HG02884 (cell line): Measurements from ENCODE around the gene AFAP1.

ENCODE experiments used
- ATAC-seq: cut with Tn5 transposase; IDR thresholded peaks from one replicate; pipeline ENCODE4 v1.9.1; 2021; ENCODE audit warnings: mild to moderate bottlenecking, moderate library complexity; ENCODE audit not compliant: unreplicated experiment

Gene AFAP1

DNA sequence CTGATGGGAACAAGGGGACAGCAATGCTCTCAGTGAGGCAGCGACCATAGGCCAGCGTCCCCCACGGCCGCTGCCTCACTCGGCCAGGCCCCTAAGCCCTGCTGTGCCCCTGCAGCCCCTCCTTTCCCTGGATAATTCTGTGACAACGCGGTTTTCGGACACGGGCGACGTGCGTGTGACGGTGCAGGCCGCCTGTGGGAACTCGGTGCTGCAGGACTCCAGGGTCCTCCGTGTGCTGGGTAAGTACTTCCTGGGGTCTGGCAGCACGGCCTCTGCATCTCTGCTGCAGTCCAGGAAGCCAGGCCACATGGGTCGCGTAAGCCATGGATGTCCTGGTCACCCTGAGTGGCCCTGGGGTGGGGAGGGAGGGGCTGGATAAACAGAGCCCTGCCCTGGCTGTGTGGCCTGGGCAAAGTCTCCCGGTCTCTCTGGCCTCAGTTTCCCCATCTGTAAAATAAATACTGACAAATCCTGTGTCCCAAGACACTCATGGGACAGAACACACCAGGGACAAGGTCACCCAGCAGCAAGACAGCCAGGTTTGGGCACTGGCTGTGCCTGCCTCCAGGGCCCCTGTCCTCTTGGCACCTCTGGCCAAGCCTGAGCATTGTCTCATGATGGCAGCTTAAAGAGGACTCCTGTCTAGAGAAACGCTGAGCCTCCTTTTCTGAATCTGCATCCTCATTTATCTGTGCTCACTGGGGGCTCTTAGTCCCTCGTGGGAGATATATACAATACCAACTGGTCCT, 212.8 kb downstream of the AFAP1 start:
- ATAC-seq, result no peak

DNA sequence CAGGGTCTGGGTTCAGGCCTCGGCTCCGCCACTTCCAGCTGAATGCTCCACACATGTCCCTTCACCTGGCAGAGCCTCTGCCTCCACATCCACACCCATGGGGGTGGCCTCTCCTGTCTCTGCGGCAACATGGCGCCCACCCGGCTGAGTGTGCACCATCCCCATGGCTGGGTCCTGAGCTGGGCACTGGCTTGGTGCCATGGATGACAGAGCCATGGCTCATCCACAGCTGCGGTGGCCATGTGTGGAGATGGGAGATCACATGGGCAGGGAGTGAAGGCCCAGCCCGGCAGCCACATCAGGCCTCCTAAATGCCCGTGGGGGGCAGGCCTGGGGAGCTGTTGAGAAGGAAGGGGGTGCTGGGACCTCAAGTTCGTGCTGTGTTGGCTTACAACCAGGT, 213.7 kb downstream of the AFAP1 start:
- no peak for ATAC-seq

DNA sequence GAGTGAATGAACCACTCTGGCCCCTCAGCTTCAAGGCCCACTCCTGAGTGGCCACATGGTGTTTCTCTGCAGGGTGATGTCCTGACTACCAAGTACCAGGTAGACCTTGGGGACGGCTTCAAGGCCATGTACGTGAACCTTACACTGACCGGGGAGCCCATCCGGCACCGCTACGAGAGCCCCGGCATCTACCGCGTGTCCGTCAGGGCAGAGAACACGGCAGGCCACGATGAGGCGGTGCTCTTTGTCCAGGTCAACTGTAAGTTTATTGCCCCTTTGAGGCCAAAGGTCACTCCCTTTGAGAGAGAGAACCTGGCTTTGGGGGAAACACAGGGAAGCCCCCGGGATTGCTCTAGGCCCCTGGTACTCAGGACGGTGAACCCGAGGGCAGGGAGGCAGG, 216.0 kb downstream of the AFAP1 start:
- no peak for ATAC-seq

DNA sequence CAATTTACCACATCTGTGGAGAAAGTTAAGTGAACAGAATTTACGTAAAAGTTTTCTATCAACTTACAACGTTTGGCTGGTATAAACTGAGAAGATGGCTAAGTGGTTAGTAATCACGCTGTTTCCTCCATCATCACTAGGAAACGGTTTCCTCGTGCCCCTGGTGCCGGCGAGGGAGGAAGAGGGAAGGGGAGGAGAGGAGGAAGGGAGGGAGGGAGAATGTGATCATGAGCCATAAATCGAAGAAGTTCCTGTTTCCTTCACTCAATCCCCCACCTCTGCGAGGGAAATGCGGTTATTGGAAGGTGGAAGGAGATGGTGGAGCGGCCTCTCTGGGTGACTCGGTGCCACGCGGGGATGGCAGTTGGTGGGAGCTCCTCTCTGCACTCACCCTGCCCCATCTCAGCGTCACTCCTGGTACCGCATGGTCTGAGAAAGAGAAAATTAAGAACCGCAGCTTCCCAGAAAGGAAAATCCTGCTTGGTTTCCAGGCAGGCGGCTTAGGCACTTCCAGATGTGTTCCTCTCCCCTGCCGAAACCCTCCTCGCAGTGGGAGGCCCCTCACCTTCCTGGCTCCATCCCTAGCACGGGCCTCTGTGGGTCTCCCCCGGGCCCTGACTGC, 216.8 kb downstream of the AFAP1 start:
- no peak for ATAC-seq

GRCh38 chr4:7721984-7722551, 217.6 kb downstream of the AFAP1 start:
- ATAC-seq, result no peak

DNA sequence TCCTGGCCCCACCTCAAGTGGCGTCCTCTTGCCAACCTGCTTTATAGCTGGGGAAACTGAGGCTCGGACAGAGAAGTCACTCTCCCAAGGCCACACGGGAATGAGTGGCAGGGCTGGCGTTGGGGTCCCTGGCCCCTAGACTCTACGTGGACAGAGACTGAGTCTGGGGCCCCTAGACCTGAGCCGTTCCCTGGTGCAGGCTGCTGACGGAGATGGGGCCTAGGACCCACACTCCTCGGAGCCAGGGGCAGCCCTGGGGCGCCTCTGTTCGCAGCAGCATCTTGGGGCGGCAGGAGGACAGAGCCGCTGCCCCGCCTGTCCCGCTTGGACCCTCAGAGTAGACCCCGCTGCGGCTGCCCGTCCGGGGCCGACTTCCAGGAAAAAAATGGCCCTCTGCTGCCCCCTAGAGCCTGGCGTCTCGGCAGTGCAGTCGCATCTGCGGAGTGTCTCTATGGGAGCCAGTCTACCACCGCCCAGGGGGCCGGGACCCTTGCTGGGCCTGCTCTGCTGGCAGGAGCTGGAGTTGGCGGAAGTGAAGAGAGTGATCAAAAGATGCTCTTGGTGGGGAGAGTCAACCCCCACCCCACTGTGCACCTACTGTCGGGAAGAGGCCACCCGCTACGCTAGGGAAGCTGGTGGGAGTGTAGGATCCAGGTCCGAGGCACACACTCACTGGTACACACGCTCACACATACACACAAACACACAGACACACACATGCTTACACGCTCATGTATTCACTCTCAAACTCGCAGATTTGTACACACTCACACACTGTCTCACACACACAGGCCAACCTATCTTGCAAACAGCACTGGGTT, 220.1 kb downstream of the AFAP1 start:
- ATAC-seq, result no peak

- ATAC-seq, result no peak
Observed at GRCh38 chr4:7717946-7718490, 221.6 kb downstream of the AFAP1 start.

GRCh38 chr4:7717161-7717560, 222.5 kb downstream of the AFAP1 start:
- ATAC-seq, result no peak

- ATAC-seq, result no peak
Observed at GRCh38 chr4:7716010-7716721, 223.5 kb downstream of the AFAP1 start.

DNA sequence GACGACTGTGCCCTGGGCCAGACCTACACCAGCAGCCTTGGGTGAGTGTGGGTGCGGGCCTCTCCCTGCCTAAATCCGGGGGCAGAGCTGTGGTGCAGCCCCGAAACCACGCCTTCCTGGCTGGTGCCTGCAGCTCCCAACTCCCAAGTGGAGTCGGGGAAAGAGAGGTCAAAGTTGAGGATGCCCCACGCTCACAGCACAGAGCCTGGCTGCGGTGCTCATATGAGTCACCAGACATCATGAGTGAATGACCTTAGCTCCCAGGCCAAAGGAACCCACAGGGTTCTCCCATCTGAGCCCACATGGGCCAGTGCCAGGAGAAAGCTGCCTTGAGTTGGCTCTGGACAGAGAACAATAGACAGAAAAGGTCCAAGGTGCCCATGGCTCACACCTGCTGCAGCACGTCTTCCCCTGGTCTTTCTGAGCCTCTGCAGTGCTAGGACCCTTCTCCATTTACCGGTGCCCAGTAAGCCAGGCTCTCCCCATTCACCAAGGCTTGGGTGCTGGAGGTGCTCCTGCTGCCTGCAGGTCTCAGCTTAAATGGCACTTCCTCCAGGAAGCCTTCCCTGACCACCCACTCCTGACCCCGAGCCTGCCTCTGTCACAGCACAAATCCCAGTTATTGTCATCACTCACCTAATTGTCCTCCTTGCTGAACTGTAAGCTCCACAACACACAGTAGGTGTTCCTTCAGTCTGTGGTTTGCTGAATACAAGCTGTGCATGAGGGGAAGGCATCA, 224.2 kb downstream of the AFAP1 start:
- no peak for ATAC-seq

GRCh38 chr4:7714738-7715137, 224.9 kb downstream of the AFAP1 start:
- ATAC-seq, result no peak

DNA sequence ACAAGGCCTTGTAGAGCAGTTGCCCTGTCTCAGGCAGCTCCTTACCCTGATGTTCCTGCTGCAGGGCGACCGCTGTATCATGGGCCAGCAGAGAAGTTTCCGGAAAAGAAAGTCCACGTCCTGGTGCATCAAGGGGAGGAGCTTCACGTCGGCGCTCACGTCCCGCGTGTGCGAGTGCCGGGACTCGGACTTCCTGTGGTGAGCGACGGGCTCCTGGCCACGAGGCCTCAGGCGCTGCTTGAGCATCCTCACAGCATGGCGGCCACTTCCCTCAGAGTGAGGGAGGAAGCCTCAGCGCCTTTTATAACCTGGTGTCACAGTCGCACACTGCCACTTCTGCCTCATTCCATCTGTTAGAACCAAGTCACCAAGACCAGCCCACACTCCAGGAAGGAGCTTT, 225.5 kb downstream of the AFAP1 start:
- no peak for ATAC-seq

DNA sequence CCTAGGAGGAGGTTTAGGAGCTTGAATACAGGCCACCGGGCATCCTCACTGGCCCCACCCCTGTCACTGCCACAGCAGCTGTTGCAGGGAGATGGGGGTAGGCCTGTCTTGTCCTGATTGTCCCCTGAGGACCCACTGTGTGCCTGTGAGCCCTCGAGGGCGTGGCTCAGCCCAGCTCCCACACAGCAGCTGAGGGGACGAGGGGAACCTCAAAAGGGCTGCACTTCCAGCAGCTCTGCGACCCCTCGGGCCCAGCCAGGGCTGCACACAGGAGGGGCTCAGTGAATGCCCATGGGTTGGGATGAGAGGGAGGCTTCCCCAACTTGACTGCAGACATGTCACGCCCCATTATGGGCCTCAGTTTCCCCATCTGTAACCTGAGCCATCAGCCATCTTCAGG, 225.9 kb downstream of the AFAP1 start:
- ATAC-seq, result no peak

DNA sequence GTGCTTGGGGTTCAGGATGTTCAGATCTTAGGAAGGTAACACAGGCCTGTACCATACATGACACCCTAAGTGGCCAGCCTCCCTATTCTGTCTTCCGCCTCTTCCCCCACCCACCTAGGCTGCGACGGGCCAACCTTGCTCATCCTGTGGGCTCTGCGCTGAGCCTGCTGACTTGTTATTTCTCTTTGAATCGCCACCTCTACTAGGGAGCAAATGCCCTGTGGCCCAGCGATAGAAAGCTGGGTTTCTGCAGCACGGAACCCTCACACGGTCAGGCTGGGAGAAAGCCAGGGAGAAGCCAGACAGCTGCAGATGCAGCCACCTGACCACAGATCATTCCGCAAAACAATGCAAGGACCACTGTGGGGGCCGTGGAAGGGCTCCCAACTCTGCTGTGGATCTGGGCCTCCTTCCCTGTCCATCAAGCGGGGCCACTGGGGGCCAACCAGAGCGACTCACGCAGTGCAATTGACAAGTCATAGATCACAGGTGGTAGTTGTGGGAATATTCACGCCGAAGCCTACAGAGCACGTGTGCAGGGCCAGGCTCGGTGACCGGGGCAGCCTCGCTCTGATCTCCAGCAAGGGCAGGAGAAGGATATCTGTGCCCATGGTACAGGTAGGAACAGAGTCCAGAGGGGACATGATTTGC, 227.5 kb downstream of the AFAP1 start:
- no peak for ATAC-seq

DNA sequence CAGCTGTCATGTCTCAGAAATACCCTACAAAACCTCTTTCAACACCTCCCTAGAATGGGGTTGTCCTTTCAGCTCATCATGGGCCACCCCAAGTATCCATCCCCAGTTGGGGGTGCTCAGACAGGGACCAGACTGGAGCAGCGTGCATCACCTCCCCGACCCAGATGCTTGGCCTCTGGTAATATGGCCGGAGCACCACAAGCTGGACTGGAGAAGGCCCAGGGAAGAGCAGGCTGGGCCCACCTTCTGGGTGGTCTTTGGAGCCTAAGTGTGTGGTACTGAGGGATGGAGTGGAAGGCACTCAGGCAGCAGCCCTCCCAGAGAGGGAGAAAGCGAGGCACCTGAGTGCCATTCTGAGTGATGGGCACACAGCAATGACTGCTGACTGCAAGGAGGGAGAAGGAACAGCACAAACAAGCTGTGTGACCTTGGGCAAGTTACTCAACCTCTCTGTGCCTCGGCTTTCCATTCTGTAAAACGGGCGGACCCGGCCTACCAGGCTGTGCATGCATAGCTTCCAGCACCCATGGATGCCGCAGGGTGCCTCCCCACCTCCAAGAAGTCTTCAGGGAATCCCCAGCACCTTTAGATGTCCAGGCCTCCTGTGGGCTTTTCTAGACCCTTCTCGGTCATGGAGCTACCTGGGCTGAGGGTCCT, 228.2 kb downstream of the AFAP1 start:
- ATAC-seq, result no peak

- no peak for ATAC-seq
Observed at GRCh38 chr4:7710576-7711306, 228.9 kb downstream of the AFAP1 start.

- no peak for ATAC-seq
Observed at GRCh38 chr4:7710126-7710525, 229.5 kb downstream of the AFAP1 start.

DNA sequence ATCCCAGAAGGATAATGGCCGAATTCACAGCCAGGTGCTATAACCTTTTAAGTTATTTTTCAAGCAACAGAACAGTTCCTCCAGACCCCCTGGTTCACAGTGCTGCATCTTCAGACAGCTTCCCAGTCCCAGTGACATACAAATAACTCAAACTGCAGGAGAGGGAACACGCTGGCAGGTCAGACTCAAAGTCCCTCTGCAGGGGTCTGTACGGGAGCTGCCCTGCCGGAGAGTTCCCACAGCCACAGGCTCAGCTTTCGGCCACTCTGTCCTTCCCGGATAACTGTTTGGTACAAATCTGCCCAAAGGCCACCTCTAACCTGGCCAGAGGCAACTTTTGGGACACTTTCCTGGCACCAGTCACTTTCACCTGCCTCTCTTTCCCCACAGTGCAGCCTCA, 230.2 kb downstream of the AFAP1 start:
- no peak for ATAC-seq
